Transverse colon (tissue), 3 donors: Measurements from ENCODE around the gene IPO4.

ENCODE experiments used
- POLR2A ChIP-seq: fragments of 450-650 bp; IDR thresholded peaks from one replicate; pipeline ENCODE4 v1.6.1; 2016; ENCODE audit warnings: antibody characterized with exemption, mild to moderate bottlenecking, moderate library complexity
- TF ChIP-seq, protein P1 (sequence below), 5 experiments: fragments of 200-600 bp in 3 of 5; fragments of 450-650 bp in 2 of 5; sonication (generic) in 3 of 5; IDR thresholded peaks; 1 replicate in 2 of 5; 2 replicates in 3 of 5; pipeline ENCODE4 v1.5.1; 2016 to 2017; ENCODE audit warnings: antibody characterized with exemption in 5 of 5, inconsistent platforms in 3 of 5, mild to moderate bottlenecking in 2 of 5, moderate library complexity in 1 of 5

GRCh38 chr14:24188251-24189058 lies at the start of gene IPO4:
- TF ChIP-seq, protein P1, sequence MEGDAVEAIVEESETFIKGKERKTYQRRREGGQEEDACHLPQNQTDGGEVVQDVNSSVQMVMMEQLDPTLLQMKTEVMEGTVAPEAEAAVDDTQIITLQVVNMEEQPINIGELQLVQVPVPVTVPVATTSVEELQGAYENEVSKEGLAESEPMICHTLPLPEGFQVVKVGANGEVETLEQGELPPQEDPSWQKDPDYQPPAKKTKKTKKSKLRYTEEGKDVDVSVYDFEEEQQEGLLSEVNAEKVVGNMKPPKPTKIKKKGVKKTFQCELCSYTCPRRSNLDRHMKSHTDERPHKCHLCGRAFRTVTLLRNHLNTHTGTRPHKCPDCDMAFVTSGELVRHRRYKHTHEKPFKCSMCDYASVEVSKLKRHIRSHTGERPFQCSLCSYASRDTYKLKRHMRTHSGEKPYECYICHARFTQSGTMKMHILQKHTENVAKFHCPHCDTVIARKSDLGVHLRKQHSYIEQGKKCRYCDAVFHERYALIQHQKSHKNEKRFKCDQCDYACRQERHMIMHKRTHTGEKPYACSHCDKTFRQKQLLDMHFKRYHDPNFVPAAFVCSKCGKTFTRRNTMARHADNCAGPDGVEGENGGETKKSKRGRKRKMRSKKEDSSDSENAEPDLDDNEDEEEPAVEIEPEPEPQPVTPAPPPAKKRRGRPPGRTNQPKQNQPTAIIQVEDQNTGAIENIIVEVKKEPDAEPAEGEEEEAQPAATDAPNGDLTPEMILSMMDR (IDR thresholded peaks at IDR 0.05) = no peak
- peak; percentile 63 for TF ChIP-seq POLR2A
